Natural killer cell (primary cell): Measurements from ENCODE around the gene COL5A2. TPM values are rescaled to one million over a fixed set of nuclear protein-coding genes. Genes with fewer than 3 reads are reported as not detected.

Source experiments
- ATAC-seq, 3 donors: fragments of 150-1000 bp in 2 of 3; fragments of 200-7000 bp in 1 of 3; cut with Tn5 transposase; 1 replicate in 1 of 3; 2 replicates in 2 of 3; pipeline ENCODE4 v1.10.0; 2021; ENCODE audit warnings: mild to moderate bottlenecking in 2 of 3, moderate library complexity in 2 of 3
- DNase-seq, 2 donors: peaks; one replicate each; pipeline versions ENCODE4 v3.0.0 to v3.0.0-alpha.2; 2013 to 2021; ENCODE audit warnings: mixed read lengths in 1 of 2
- H3K27ac ChIP-seq: one replicate; pipeline ENCODE4 v1.5.1; 2013; ENCODE audit warnings: mild to moderate bottlenecking, low read length
- H3K27me3 ChIP-seq: one replicate; pipeline ENCODE4 v1.6.1; 2013; ENCODE audit warnings: low read length; ENCODE audit not compliant: control insufficient read depth, insufficient read depth
- H3K36me3 ChIP-seq: one replicate; pipeline ENCODE4 v1.6.1; 2013; ENCODE audit warnings: low read length; ENCODE audit not compliant: control insufficient read depth, insufficient read depth
- H3K4me1 ChIP-seq: one replicate; pipeline ENCODE4 v1.6.1; 2013; ENCODE audit warnings: low read length; ENCODE audit not compliant: control insufficient read depth, insufficient read depth
- H3K4me3 ChIP-seq: one replicate; pipeline ENCODE4 v1.5.1; 2013; ENCODE audit warnings: low read length
- H3K9me3 ChIP-seq: one replicate; pipeline ENCODE4 v1.6.1; 2013; ENCODE audit warnings: low read length; ENCODE audit not compliant: control insufficient read depth, insufficient read depth
- H3K27ac Mint-ChIP-seq, 2 donors: one replicate each; pipeline ENCODE4 v1.8.0; 2022; ENCODE audit warnings: mild to moderate bottlenecking in 2 of 2, mixed read lengths in 2 of 2, moderate library complexity in 1 of 2
- H3K27me3 Mint-ChIP-seq, 2 donors: one replicate each; pipeline ENCODE4 v1.8.0; 2022; ENCODE audit warnings: low read depth in 2 of 2, mixed read lengths in 2 of 2
- H3K36me3 Mint-ChIP-seq: one replicate; pipeline ENCODE4 v1.8.0; 2022; ENCODE audit warnings: mixed read lengths
- H3K4me1 Mint-ChIP-seq, 2 donors: one replicate each; pipeline ENCODE4 v1.8.0; 2022; ENCODE audit warnings: mixed read lengths in 2 of 2
- H3K4me3 Mint-ChIP-seq: one replicate; pipeline ENCODE4 v1.8.0; 2022; ENCODE audit warnings: mild to moderate bottlenecking, moderate library complexity, mixed read lengths
- H3K9me3 Mint-ChIP-seq, 2 donors: one replicate each; pipeline ENCODE4 v1.8.0; 2022; ENCODE audit warnings: mixed read lengths in 2 of 2
- CTCF ChIP-seq: fragments of 200-600 bp; IDR thresholded peaks from one replicate; pipeline ENCODE4 v1.8.0; 2022; ENCODE audit warnings: antibody characterized with exemption
- WGBS: methylation state at CpG from one replicate; pipeline ENCODE4 v1.1.7; 2013; ENCODE audit warnings: missing lambda C conversion rate; ENCODE audit not compliant: insufficient coverage; 5-methylcytosine and 5-hydroxymethylcytosine counted together
- intact Hi-C: fragments of 100-400 bp; cut with micrococcal nuclease; formaldehyde crosslinking; loops from one replicate; pipeline ENCODE4 v1.14.2; 2022
- total RNA-seq, 4 donors: library from RNA; stranded (reverse); fragments of 120-200 nt in 1 of 4; gene quantifications; one replicate each; pipeline versions ENCODE4 v1.2.3 to v1.2.4, GENCODE V29; 2013 to 2022

The COL5A2 gene
- total RNA-seq, 3 donors from 2014 or later (not counting 1 experiment from before 2014, with no cell fraction given) = 0.38 to 0.68 (median 0.63) TPM

GRCh38 chr2:189177251-189177840 lies 2.2 kb downstream of the COL5A2 start:
- intact Hi-C loops = no loop called here
- TF ChIP-seq CTCF = no peak
- peaks cover 5 to 9% of the 10 kb centered on the region in 2 donors for H3K27me3 Mint-ChIP-seq
- Histone ChIP-seq H3K27me3 (no peaks in the 10 kb centered on the region), H3K9me3 (no peaks in the 10 kb centered on the region), H3K4me3 (no peak overlapping the region), H3K27ac (no peak overlapping the region), H3K36me3 (no peaks in the 10 kb centered on the region), H3K4me1 (no peaks in the 10 kb centered on the region)
- no peaks in the 10 kb centered on the region for H3K4me1 Mint-ChIP-seq
- ATAC-seq = no peak
- H3K9me3 Mint-ChIP-seq = peaks cover 3 to 4% of the 10 kb centered on the region in 2 donors
- no peak overlapping the region for H3K27ac Mint-ChIP-seq
- H3K36me3 Mint-ChIP-seq = no peaks in the 10 kb centered on the region
- H3K4me3 Mint-ChIP-seq = no peak overlapping the region
- DNase-seq = no peak
- WGBS = 100% methylated on average over 1 of the region's 4 CpGs

- Mint-ChIP-seq H3K4me1 (no peaks in the 10 kb centered on the region), H3K27me3 (peaks cover 5 to 9% of the 10 kb centered on the region in 2 donors), H3K27ac (no peak overlapping the region), H3K36me3 (no peaks in the 10 kb centered on the region), H3K4me3 (no peak overlapping the region), H3K9me3 (peaks cover 3 to 4% of the 10 kb centered on the region in 2 donors)
- Histone ChIP-seq H3K27me3 (no peaks in the 10 kb centered on the region), H3K4me1 (no peaks in the 10 kb centered on the region), H3K36me3 (no peaks in the 10 kb centered on the region), H3K4me3 (no peak overlapping the region), H3K27ac (no peak overlapping the region), H3K9me3 (no peaks in the 10 kb centered on the region)
- DNase-seq (no peak), ATAC-seq (no peak)
- WGBS = 87% methylated on average over 3 of the region's 3 CpGs
- intact Hi-C loops = no loop called here
- TF ChIP-seq CTCF = no peak
Observed at GRCh38 chr2:189176516-189176915, 3.0 kb downstream of the COL5A2 start.

- H3K4me3 Mint-ChIP-seq = no peak overlapping the region
- Histone ChIP-seq H3K27me3 (no peaks in the 10 kb centered on the region), H3K9me3 (no peaks in the 10 kb centered on the region), H3K27ac (no peak overlapping the region), H3K4me1 (no peaks in the 10 kb centered on the region), H3K4me3 (no peak overlapping the region), H3K36me3 (no peaks in the 10 kb centered on the region)
- H3K36me3 Mint-ChIP-seq = no peaks in the 10 kb centered on the region
- intact Hi-C loops = no loop called here
- DNase-seq = no peak
- H3K27me3 Mint-ChIP-seq = peaks cover 5 to 9% of the 10 kb centered on the region in 2 donors
- no CpG with 5 or more reads among the region's 2 CpGs for WGBS
- no peaks in the 10 kb centered on the region for H3K4me1 Mint-ChIP-seq
- H3K27ac Mint-ChIP-seq = no peak overlapping the region
- H3K9me3 Mint-ChIP-seq = peaks cover 3 to 4% of the 10 kb centered on the region in 2 donors
- TF ChIP-seq CTCF = no peak
- no peak for ATAC-seq
Observed at GRCh38 chr2:189175869-189176433, 3.6 kb downstream of the COL5A2 start.
